Skin of body (tissue), 2 donors: ENCODE measurements around the gene CUL3. TPM values are rescaled to one million over a fixed set of nuclear protein-coding genes. Genes with fewer than 3 reads are reported as not detected.
"Not testable (repeated sequence)": the region's sequence is repeated elsewhere in the genome, so short reads cannot be mapped to it uniquely, and the experiment has no call there.

ENCODE experiments used
- DNase-seq: peaks from one replicate; lab custom pipeline; 2025; lab: John Stamatoyannopoulos, UW
- total RNA-seq: library from RNA; depleted of rRNA; stranded (reverse); fragments of >200 nt; gene quantifications from one replicate; pipeline ENCODE4 v1.2.3, GENCODE V29; 2014

The CUL3 gene
- total RNA-seq, 1 donor from 2014 or later = 90.3 TPM

DNA sequence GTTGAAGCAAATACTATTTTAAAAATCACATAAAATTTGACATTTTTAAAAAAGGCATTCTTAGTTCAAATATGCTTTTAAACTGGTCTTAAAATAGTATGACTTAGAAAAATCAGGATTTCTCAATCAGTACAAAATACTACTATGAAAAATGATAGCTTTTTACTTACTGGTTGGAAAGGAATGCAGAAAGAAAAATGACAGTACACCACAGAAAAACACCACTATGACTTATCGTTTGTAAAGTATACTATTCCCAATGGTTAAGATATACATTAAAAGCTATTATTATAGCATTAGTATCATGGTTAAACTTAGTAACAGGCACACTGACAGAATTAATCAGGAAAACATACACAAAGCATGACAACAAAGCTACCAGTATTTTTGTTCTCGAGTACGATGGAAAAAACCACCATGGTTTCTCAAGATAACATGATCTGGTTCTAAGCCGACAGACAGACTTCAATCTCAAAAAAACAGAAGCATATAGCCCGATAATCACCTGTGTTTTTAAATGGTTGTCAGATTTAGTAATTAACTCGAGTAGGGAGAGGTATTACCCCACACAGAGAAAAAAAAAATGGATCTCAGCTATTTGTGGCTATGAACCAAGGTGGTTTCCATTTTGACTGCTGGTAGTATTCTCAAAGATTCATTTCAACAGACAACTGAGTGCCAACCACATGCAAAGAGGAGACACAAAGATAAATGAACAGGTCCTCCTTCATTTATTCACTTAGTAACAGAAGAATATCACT lies 39.1 kb downstream of the CUL3 start:
- DNase-seq = no peak

DNA sequence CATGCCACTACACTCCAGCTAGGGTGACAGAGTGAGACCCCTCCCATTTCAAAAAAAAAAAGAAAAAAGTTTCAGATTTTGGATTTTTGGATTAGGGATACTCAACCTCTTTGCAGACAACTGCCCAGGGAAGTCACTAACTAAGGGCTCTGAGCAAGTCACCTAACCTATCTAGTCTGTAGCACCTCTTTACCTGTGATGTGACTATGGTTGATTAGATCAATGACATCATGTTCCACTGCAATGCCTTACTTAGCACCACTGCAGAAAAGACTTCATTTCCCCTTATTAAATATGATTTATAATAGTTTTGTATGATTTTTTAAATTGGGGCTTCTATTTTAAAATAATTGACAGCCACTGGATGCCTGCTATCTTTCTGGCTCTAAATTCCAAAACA lies 41.2 kb downstream of the CUL3 start:
- no peak for DNase-seq

DNA sequence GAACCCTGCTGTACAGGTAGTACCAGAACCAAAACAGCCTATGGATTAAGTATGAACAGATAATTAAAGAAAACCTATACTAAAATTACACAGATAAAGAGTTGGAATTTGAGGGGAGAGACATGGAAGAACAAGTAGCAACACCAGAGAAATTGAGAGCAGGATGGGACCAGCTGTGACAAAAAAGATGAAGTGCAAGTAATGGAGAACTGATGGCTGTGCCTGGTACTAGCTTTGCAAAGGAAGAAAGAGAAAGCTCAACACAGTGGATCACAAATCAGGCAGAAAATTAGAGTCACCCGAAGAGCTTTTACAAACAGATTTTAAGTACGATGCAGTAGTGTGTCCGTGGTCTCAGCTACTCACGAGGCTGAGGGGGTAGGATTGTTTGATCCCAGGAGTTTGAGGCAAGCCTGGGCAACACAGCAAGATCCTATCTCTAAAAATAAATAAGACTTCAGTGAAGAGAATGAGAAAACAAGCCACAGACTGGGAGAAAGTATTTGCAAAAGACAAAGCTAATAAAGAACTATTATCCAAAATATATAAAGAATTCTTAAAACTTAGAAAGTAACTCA lies 46.5 kb downstream of the CUL3 start:
- DNase-seq = no peak

DNA sequence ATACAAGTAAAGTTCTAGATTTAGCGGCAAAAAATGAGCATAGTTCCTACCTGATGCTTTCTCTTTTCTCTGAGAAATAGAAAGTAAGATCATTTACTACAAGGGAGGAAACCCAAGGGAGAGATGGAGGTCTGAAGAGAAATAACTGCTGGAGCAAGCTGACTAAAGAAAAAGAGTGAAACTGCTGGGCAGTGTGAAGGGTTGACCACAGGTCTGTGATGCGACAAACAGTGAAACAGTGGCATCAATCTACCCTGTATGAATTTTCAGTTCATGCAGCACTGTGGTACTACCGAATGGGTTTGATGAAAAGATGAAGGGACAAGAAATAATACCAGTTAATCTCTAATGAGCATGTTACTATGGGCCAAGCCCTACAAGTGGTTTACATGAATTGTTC lies 52.2 kb downstream of the CUL3 start:
- DNase-seq = no peak

DNA sequence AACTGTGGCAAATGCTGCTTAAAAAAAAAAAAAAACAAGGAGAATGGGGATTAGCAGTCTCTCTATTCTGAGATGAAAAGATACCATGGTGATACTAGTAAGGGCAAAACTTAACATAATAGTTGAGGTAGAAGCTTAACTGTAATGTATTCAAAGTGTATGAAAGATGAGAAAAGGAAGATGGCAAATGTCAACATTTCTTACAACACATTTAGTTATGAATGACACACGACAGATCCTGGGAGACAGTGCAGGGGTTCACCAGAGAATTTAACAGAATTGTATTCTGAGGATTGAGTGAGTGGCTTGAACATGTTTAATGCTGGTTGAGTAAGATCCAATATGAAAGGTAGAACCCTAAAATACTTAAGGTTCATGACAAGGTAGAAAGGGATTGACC lies 52.7 kb downstream of the CUL3 start:
- no peak for DNase-seq

DNA sequence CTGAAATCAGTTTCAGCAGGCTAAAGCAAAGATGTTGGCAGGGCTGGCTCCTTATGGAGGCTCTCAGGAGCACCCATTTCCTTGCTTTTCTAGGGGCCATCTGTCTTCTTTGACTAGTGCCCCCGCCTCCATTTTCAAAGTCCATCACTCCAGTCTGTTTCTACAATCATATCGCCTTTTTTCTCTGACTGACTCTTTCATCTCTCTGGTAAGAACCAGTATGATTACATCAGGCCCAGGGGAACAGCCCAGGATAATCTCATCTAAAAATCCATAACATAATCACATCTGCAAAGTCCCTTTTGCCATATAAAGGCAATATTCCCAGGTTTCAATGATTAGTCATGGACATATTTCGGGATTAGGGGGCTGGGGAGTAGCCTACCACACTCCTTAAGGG lies 57.0 kb downstream of the CUL3 start:
- DNase-seq = no peak

DNA sequence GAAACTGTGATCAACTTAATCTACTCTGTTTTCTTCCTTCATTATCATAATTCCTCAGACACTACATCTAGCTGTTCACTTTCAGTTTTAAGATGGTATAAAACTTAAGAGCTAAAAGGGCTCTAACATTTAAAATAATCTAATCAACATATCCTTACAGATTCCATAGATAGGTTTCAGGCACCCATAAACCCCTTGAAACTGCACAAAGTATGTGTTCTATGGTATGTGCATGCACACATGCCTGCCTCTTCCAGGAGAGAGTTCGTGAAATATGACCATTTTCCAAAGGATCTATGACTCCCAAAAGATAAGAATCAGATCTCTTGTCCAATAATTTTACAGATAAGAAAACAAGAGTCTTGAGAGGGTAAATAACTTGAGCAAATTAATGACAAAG lies 59.4 kb downstream of the CUL3 start:
- DNase-seq = no peak

DNA sequence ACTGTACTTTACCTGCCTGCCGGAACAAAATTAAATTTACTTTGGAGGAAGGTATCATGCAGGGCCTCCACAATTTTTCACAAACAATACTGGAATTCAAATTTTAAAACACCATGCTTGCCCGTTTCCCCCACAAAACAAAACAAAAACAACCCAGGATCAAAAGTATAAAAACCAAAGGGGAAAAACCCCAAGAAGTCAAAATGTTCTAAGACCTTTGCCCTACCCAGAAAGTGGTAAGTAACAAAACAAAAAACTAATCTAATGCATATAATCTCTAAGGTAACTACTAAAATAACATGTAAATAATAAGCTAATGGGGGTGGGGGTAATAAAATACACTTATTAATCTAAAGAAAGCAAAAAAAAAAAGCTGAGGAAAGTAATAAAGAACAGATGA lies 60.5 kb downstream of the CUL3 start:
- no peak for DNase-seq

DNA sequence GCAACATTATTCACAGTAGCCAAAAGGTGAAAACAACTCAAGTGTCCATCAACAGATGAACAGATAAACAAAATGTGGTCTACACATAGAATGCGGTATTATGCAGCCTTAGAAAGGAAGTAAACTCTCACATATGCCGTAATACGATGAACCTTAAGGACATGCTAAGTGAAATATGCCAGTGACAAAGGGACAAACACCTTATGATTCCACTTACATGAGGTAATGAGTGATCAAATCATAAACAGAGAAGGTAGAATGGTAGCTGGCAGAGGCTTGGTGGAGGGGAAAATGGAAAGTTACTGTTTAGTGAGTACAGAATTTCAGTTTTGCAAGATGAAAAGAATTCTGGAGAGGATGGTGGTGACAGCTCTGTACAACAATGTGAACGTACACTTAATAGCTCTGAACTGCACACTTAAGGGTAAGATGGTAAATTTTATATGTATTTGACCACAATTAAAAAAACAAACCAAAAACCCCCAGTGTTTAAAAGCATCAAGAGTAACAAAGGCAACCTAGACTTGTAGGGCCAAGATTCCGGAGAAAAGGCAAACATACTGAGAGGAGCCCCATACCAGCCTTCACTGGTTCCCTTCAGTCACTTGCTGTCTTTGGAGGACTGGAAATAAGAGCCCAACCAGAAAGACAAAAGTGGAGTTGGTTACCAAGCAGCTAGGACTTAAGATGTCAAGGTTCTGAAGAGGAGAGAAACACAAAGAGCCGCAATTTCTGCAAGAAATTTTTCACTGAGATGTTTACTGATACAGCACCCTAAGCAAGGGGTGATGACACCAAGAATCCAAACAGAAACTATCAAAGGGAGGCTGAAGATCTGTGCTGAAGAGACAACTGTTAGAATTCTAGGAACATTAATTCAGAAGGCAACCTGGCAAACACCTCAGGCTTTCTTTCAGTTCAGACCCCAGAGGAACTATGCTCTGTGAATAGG lies 61.3 kb downstream of the CUL3 start:
- DNase-seq = no peak

DNA sequence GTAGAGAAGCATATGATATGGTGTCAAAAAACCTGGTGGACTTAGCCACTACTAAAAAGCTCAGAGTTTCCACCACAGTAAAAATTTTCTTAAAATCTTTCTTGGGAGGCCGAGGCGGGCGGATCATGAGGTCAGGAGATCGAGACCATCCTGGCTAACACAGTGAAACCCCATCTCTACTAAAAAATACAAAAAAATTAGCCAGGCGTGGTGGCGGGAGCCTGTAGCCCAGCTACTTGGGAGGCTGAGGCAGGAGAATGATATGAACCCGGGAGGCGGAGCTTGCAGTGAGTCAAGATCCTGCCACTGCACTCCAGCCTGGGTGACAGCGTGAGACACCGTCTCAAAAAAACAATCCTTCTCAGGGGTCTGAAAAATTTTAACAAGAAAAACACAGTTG lies 62.7 kb downstream of the CUL3 start:
- not testable (repeated sequence) for DNase-seq

DNA sequence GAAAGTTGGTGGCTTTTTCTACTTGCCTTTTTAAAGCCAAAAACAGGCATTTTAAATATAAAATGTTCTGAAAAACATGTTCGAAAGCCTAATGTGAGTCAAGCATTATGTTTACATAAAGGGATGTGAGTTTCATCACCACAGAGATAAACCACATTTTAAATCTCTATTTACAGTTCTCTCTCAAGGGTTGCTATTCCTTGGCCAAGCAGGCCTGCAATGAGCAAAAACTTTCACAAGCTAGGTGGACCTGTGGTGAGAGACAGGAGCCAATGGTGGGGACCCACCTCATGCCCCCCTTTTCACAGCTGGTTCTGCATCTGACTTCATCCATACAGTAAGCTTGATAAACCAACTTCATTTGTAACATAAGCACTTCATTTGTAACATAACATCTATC lies 65.1 kb downstream of the CUL3 start:
- DNase-seq = no peak

DNA sequence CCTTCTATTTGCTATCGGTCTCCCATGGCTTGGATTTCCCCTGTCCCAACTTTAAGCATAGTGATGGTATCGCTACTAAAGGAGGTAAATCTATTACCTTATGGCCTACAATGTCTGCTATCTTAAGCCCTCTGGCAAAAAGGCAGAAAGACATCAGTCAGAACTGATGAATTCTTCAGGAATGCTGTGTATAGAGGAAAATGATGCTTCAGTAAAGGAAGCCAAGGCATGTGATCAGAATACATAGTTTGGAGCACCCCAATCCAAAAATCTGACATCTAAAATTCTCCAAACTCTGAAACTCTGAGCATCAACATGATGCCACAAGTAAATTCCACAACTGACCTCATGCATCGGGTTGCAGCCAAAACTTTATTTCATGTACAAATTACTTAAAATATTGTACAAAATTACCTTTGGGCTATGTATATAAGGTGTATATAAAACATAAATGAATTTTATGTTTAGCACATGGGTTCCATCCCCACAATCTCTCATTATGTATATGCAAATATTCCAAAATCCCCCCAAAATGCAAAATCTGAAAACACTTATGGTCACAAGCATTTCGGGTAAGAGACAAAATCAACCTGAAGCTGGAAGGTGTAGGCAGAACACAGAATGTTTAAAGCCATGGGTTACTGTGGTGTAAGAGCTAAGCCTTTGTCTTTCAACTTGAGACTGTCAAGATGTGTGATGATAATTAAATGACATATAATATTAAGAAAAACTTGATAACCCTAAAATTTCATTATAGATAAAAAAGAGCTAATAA lies 66.2 kb downstream of the CUL3 start:
- DNase-seq = no peak

DNA sequence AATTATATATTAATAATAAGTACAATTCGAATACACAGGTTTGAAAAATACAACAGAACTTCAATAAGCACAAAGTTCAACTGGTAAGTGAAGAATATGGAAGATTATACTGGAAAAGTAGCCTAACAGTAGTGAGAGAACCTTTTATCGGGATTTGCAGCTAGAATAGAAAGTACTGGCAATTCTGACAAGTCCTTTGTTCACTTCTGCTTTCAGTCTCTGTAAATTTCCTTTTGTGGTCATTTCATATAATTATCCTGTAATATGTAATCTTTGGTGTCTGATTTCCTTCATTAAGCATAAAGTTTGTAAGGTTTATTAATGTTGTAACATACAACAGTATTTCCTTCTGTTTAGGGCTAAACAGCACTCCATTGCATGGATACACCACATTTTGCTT lies 67.2 kb downstream of the CUL3 start:
- no peak for DNase-seq

DNA sequence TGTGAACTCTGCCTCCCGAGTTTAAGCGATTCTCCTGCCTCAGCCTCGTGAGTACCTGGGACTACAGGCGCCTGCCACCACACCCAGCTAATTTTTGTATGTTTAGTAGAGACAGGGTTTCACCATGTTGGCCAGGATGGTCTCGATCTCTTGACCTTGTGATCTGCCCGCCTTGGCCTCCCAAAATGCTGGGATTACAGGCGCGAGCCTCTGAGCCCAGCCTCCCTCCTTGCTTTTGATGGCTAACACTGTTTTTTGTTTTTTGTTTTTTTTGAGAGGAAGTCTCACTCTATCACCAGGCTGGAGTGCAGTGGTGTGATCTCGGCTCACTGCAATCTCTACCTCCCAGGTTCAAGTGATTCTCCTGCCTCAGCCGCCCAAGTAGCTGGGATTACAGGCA lies 68.8 kb downstream of the CUL3 start:
- DNase-seq = not testable (repeated sequence)

DNA sequence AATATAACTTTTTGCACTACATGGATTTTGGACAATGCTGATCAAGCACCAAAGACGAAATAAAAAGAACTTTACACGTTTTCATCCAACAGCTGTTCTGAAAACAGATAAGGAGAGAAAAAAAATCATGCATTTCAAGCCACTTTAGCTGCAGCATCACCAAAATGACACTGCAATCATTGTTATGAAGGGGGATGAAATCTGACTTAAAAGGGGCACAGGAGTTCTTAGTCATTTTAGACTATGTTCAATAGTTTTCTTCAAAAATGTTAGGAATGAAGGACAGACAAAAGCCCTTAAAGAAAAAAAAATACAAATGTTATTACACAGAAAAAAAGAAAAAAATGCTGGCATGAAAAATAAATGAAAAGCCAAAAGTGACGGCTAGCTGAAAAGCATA lies 71.2 kb downstream of the CUL3 start:
- DNase-seq = no peak

DNA sequence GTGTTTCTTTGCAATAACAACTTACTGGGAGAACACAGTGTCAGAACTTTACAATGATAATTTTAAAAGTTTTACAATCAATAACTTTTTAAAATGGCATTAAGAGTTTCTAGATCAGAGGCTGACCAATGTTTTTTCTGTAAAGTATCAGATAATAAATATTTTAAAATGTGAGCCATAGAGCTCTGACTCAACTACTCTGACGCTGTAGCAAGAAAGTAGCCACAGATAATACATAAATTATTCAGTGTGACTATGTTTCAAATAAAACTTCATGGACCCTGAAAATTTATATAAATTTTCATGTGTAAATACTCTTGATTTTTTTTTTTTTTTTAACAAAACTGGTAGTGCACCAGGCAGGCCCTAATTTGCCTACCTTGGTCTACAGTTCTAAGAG lies 77.4 kb downstream of the CUL3 start:
- DNase-seq = no peak

DNA sequence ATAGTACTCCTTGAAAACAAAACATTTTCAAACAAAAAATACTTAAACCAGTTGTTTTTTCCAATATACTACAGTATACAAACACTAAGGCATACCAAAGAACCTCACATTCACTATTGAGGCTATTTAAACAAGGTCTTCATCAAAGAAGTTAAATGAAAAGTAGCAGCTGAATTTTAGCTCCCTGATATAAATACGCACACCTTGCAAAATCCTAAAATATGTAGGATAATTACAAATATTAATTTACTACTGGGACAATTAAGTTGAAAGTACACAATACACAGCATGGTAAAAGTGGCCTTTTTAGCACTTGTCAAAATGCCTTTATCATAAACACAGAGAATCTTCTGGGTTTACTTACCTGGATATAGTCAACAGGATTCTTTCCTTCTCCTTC lies 78.7 kb downstream of the CUL3 start:
- DNase-seq = no peak

DNA sequence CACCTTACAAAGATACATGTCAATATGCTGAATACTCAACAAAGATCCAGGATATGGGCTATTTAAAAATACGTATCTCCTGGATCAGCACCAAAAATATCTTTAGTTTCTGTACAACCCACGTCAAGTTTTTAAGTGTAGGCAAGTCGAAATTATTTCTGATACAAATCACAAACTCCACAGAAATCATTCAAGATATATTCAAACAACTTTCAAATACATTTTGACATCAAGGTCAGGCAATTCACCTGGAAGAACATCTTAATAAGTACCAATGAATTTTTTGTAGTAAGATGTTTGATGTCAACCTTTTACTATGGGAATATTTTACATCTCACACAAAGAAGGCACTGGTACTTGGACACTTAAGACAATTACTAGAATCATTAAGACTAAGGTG lies 86.2 kb downstream of the CUL3 start:
- DNase-seq = no peak

DNA sequence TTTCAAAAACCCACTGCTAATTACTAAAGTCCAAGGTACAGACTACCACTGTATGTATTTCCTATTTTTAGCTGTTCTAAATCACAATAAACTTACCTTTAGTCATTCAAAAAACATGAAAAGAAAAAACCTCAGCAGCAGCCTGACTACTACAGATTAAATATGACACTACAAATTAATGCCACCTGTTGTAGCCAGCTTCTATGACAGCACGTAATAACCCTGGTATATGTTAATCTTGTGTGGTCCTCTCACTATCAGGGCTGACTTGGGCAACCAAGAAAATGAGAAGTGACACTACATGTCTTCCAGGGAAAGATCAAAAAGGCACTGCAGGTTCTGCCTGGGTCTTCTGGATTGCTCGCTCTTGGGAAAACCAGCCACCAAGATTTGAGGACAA lies 92.6 kb downstream of the CUL3 start:
- DNase-seq = no peak

DNA sequence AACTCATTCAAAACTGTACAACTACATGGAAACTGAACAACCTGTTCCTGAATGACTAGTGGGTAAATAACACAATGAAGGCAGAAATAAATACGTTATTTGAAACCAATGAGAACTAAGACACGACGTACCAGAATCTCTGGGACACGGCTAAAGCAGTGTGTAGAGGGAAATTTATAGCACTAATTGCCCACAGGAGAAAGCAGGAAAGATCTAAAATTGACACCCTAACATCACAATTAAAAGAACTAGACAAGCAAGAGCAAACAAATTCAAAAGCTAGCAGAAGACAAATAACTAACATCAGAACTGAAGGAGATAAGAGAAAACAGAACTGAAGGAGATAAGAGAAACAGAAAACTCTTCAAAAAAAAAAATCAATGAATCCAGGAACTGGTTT lies 97.2 kb downstream of the CUL3 start:
- not testable (repeated sequence) for DNase-seq
